Right cardiac atrium (tissue), 5 donors: ENCODE data around the gene TSNAXIP1. TPM values are rescaled to one million over a fixed set of nuclear protein-coding genes. Genes with fewer than 3 reads are reported as not detected.

Experiments used
- ATAC-seq, 2 donors: fragments of 200-7000 bp; cut with Tn5 transposase; one replicate each; pipeline versions ENCODE4 v1.8.0 to v1.9.1; 2020; ENCODE audit warnings: moderate library complexity in 2 of 2, mild to moderate bottlenecking in 1 of 2
- DNase-seq, 3 donors: peaks; one replicate each; pipeline ENCODE4 v3.0.0-alpha.2; 2020
- H3K27ac ChIP-seq: one replicate; pipeline ENCODE4 v1.5.1; 2013; ENCODE audit warnings: mild to moderate bottlenecking, low read length, control low read depth, moderate library complexity
- H3K27me3 ChIP-seq: one replicate; pipeline ENCODE4 v1.6.1; 2013; ENCODE audit not compliant: control insufficient read depth, insufficient read depth
- H3K4me1 ChIP-seq: one replicate; pipeline ENCODE4 v1.6.1; 2013; ENCODE audit warnings: low read length; ENCODE audit not compliant: control insufficient read depth, insufficient read depth
- H3K4me3 ChIP-seq: one replicate; pipeline ENCODE4 v1.5.1; 2013; ENCODE audit warnings: low read length, control low read depth
- H3K9me3 ChIP-seq: one replicate; pipeline ENCODE4 v1.6.1; 2013; ENCODE audit warnings: low read length; ENCODE audit not compliant: control insufficient read depth
- WGBS: extraction: QIAGEN DNeasy Blood & Tissue Kit; methylation state at CpG from one replicate; pipeline ENCODE4 v1.1.7; 2013; 5-methylcytosine and 5-hydroxymethylcytosine counted together
- intact Hi-C, 4 donors: fragments of 100-400 bp; cut with DNase I; formaldehyde crosslinking; loops; one replicate each; pipeline versions ENCODE4 v1.11.0 to v1.14.0; 2022 to 2023
- polyA plus RNA-seq: library from polyadenylated mRNA; stranded (reverse); fragments of 200-250 nt; gene quantifications from one replicate; pipeline ENCODE4 v1.2.3, GENCODE V29; 2013
- total RNA-seq, 4 donors: library from RNA; stranded (reverse); fragmentation: NEBNext Ultra II Directional; extraction: Animal tissue kit (Norgen Biotek cat#: 25700); gene quantifications; one replicate each; pipeline ENCODE4 v1.2.1, GENCODE V29; 2021
- donor health status: healthy with polysubstance abuse.
- donor health status: DM: no; HTN: yes; CAD: no.
- donor health status: DM: no; HTN: no; CAD: no.
- donor health status: DM: no; HTN: yes; CAD: no; lungs with severe emphysema.
- donor health status: DM: yes; HTN: yes; CAD: no.

TSNAXIP1 gene
- total and polyA plus RNA-seq, 5 donors = 0.56 to 1.1 (median 0.85) TPM

GRCh38 chr16:67786491-67786890 lies 20.2 kb upstream of the TSNAXIP1 start:
- H3K27me3 ChIP-seq = no peaks in the 10 kb centered on the region
- 95% methylated on average over 5 of the region's 5 CpGs for WGBS
- DNase-seq (no peak), ATAC-seq (no peak)
- H3K27ac ChIP-seq = no peak overlapping the region
- no peaks in the 10 kb centered on the region for H3K9me3 ChIP-seq
- H3K4me3 ChIP-seq = no peak overlapping the region
- intact Hi-C loops = no loop called here
- H3K4me1 ChIP-seq = no peaks in the 10 kb centered on the region

GRCh38 chr16:67790071-67790470 lies 16.6 kb upstream of the TSNAXIP1 start:
- H3K27ac ChIP-seq = no peak overlapping the region
- H3K4me3 ChIP-seq = no peak overlapping the region
- DNase-seq (no peak), ATAC-seq (no peak)
- H3K9me3 ChIP-seq = no peaks in the 10 kb centered on the region
- H3K27me3 ChIP-seq = no peaks in the 10 kb centered on the region
- no peaks in the 10 kb centered on the region for H3K4me1 ChIP-seq
- intact Hi-C loops = no loop called here

GRCh38 chr16:67796099-67796718 lies 10.5 kb upstream of the TSNAXIP1 start:
- ATAC-seq = no peak
- Histone ChIP-seq H3K4me1 (no peaks in the 10 kb centered on the region), H3K27ac (no peak overlapping the region), H3K9me3 (no peaks in the 10 kb centered on the region), H3K27me3 (no peaks in the 10 kb centered on the region), H3K4me3 (no peak overlapping the region)
- DNase-seq = no peak
- WGBS = 98% methylated on average over 5 of the region's 5 CpGs
- intact Hi-C loops = no loop called here

GRCh38 chr16:67800338-67800926 lies 6.3 kb upstream of the TSNAXIP1 start:
- H3K27ac ChIP-seq = peak overlapping the region; percentile 2
- peak in 1 of 3 donors; percentile 43 for DNase-seq
- ATAC-seq = peak; percentile 74 to 76
- H3K4me1 ChIP-seq = peaks cover 3% of the 10 kb centered on the region
- no peaks in the 10 kb centered on the region for H3K27me3 ChIP-seq
- H3K4me3 ChIP-seq = no peak overlapping the region
- intact Hi-C loops = loop anchor here in 1 of 4 donors (10.0 kb wide), 1 partner anchor 126 kb away; no protein-coding TSS in a partner anchor
- WGBS = 71% methylated on average over 7 of the region's 7 CpGs
- no peaks in the 10 kb centered on the region for H3K9me3 ChIP-seq

- H3K9me3 ChIP-seq = no peaks in the 10 kb centered on the region
- H3K27me3 ChIP-seq = no peaks in the 10 kb centered on the region
- H3K4me1 ChIP-seq = peaks cover 3% of the 10 kb centered on the region
- H3K27ac ChIP-seq = no peak overlapping the region
- H3K4me3 ChIP-seq = no peak overlapping the region
- intact Hi-C loops = loop anchor here in 1 of 4 donors (10.0 kb wide), 1 partner anchor 126 kb away; no protein-coding TSS in a partner anchor
- no peak for DNase-seq
- 90% methylated on average over 1 of the region's 1 CpG for WGBS
- no peak for ATAC-seq
Measured at GRCh38 chr16:67801241-67801640, 5.4 kb upstream of the TSNAXIP1 start.

GRCh38 chr16:67801883-67802282 lies 4.8 kb upstream of the TSNAXIP1 start:
- Histone ChIP-seq H3K27ac (no peak overlapping the region), H3K9me3 (no peaks in the 10 kb centered on the region), H3K4me1 (peaks cover 3% of the 10 kb centered on the region), H3K27me3 (no peaks in the 10 kb centered on the region), H3K4me3 (no peak overlapping the region)
- intact Hi-C loops = loop anchor here in 1 of 4 donors (10.0 kb wide), 1 partner anchor 127 kb away; no protein-coding TSS in a partner anchor
- WGBS = 88% methylated on average over 2 of the region's 2 CpGs
- no peak for ATAC-seq
- no peak for DNase-seq

- Histone ChIP-seq H3K27ac (no peak overlapping the region), H3K27me3 (no peaks in the 10 kb centered on the region), H3K4me1 (peaks cover 3% of the 10 kb centered on the region), H3K4me3 (no peak overlapping the region), H3K9me3 (no peaks in the 10 kb centered on the region)
- WGBS = 93% methylated on average over 3 of the region's 3 CpGs
- intact Hi-C loops = loop anchor here in 1 of 4 donors (10.0 kb wide), 1 partner anchor 129 kb away; no protein-coding TSS in a partner anchor
- DNase-seq (no peak), ATAC-seq (no peak)
Measured at GRCh38 chr16:67803894-67804293, 2.8 kb upstream of the TSNAXIP1 start.

GRCh38 chr16:67804853-67805542 lies 1.7 kb upstream of the TSNAXIP1 start:
- 89% methylated on average over 4 of the region's 4 CpGs for WGBS
- intact Hi-C loops = loop anchor here in 1 of 4 donors (10.0 kb wide), 1 partner anchor 130 kb away; no protein-coding TSS in a partner anchor
- H3K9me3 ChIP-seq = no peaks in the 10 kb centered on the region
- no peaks in the 10 kb centered on the region for H3K27me3 ChIP-seq
- DNase-seq (no peak), ATAC-seq (no peak)
- no peak overlapping the region for H3K4me3 ChIP-seq
- H3K27ac ChIP-seq = no peak overlapping the region
- peaks cover 3% of the 10 kb centered on the region for H3K4me1 ChIP-seq

- under 1% methylated on average over 26 of the region's 26 CpGs for WGBS
- Histone ChIP-seq H3K27me3 (no peaks in the 10 kb centered on the region), H3K27ac (peak overlapping the region; percentile 54), H3K9me3 (no peaks in the 10 kb centered on the region), H3K4me3 (peak overlapping the region; percentile 69), H3K4me1 (peaks cover 3% of the 10 kb centered on the region)
- ATAC-seq = peak; percentile 5 to 17
- intact Hi-C loops = loop anchor here in 1 of 4 donors (10.0 kb wide), 1 partner anchor 131 kb away; no protein-coding TSS in a partner anchor
- peak in 2 of 3 donors; percentile 33 to 71 for DNase-seq
Measured at GRCh38 chr16:67805718-67806427, 816 bp upstream of the TSNAXIP1 start.

- peaks cover 3% of the 10 kb centered on the region for H3K4me1 ChIP-seq
- H3K27ac ChIP-seq = no peak overlapping the region
- 32% methylated on average over 24 of the region's 24 CpGs for WGBS
- ATAC-seq (no peak), DNase-seq (no peak)
- H3K4me3 ChIP-seq = peak overlapping the region; percentile 62
- no peaks in the 10 kb centered on the region for H3K9me3 ChIP-seq
- intact Hi-C loops = loop anchor here in 1 of 4 donors (10.0 kb wide), 1 partner anchor 132 kb away; no protein-coding TSS in a partner anchor
- H3K27me3 ChIP-seq = no peaks in the 10 kb centered on the region
Measured at GRCh38 chr16:67807148-67807682, 526 bp downstream of the TSNAXIP1 start.
